Sigmoid colon (tissue), 4 donors: ENCODE results near the gene ZRANB3.

Source experiments
- POLR2A ChIP-seq, 2 donors: fragments of 450-650 bp; IDR thresholded peaks; one replicate each; pipeline ENCODE4 v1.6.1; 2016; ENCODE audit warnings: antibody characterized with exemption in 2 of 2, mild to moderate bottlenecking in 2 of 2, moderate library complexity in 2 of 2
- POLR2AphosphoS5 ChIP-seq, 4 donors: sonication (generic); formaldehyde crosslinking; IDR thresholded peaks; one replicate each; pipeline ENCODE4 v1.6.1; 2017; ENCODE audit warnings: antibody characterized with exemption in 4 of 4

DNA sequence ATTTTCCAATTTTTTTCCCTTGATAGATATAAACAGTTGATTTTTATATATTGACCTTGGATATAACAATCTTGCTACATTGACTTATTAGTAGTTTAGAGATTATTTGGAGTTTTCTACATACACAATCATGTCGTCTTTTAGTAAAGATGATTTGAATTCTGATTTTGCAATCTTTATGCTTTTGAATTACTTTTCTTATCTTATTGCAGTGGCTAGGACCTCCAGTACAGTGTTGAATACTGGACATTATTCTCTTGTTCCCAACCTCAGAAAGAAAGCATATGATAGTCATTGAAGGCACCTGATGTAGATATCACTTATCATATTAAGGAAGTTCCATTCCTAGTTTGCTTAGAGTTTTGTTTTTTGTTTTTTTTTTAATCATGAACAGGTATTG lies 388.7 kb downstream of the ZRANB3 start:
- TF ChIP-seq POLR2A (IDR thresholded peaks at IDR 0.05) = no peak
- no peak for TF ChIP-seq POLR2AphosphoS5 (IDR thresholded peaks at IDR 0.05)
